Measurements from ENCODE around the gene FRMPD4. TPM values are rescaled to one million over a fixed set of nuclear protein-coding genes. Genes with fewer than 3 reads are reported as not detected.

The FRMPD4 gene
- total RNA-seq, 4 donors from 2014 or later, result not detected

- Histone ChIP-seq H3K9me3 (no peaks in the 10 kb centered on the region), H3K27ac (no peak overlapping the region), H3K36me3 (no peaks in the 10 kb centered on the region), H3K27me3 (no peaks in the 10 kb centered on the region), H3K4me3 (replicated peaks in 1 of 3) (no peak overlapping the region), H3K4me1 (no peaks in the 10 kb centered on the region)
- WGBS, 2 donors, result 44 to 60% methylated on average over 2 of the region's 2 CpGs
- TF ChIP-seq, protein P1, sequence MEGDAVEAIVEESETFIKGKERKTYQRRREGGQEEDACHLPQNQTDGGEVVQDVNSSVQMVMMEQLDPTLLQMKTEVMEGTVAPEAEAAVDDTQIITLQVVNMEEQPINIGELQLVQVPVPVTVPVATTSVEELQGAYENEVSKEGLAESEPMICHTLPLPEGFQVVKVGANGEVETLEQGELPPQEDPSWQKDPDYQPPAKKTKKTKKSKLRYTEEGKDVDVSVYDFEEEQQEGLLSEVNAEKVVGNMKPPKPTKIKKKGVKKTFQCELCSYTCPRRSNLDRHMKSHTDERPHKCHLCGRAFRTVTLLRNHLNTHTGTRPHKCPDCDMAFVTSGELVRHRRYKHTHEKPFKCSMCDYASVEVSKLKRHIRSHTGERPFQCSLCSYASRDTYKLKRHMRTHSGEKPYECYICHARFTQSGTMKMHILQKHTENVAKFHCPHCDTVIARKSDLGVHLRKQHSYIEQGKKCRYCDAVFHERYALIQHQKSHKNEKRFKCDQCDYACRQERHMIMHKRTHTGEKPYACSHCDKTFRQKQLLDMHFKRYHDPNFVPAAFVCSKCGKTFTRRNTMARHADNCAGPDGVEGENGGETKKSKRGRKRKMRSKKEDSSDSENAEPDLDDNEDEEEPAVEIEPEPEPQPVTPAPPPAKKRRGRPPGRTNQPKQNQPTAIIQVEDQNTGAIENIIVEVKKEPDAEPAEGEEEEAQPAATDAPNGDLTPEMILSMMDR (IDR thresholded peaks at IDR 0.05), result no peak
- no peak for TF ChIP-seq POLR2A (IDR thresholded peaks at IDR 0.05)
- intact Hi-C loops (cut with DNase I), result no loop called here
- no peak for DNase-seq
These were observed 350.5 kb downstream of the FRMPD4 start for GRCh38 chrX:12488771-12489170.

DNA sequence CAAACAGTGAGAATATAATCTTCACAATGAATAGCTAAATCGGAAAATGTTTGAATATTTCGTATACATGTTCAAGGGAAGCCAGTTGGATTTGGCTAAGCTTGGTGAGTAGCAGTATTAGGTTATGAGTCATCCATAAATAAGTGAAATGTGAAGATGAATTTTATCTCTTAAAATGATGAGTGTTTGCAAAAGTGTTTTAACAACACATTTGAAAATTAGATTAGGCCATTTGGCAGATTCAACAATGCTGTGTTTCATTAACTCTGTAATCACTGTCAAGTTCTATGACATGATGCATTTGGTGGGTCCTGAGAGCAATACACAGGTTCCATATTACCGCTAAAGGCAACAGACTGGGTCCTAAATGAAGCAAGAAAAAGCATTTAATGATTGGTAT lies 351.1 kb downstream of the FRMPD4 start:
- H3K27ac ChIP-seq, result no peak overlapping the region
- no peaks in the 10 kb centered on the region for H3K36me3 ChIP-seq
- TF ChIP-seq, protein P1 (IDR thresholded peaks at IDR 0.05), result no peak
- TF ChIP-seq POLR2A (IDR thresholded peaks at IDR 0.05), result no peak
- no peak for DNase-seq
- 79 to 88% methylated on average over 3 of the region's 3 CpGs for WGBS, 2 donors
- no peaks in the 10 kb centered on the region for H3K9me3 ChIP-seq
- H3K27me3 ChIP-seq, result no peaks in the 10 kb centered on the region
- no peaks in the 10 kb centered on the region for H3K4me1 ChIP-seq
- H3K4me3 ChIP-seq (replicated peaks in 1 of 3), result no peak overlapping the region
- intact Hi-C loops (cut with DNase I), result no loop called here

GRCh38 chrX:12494400-12495138 lies 356.3 kb downstream of the FRMPD4 start:
- no peak overlapping the region for H3K4me3 ChIP-seq (replicated peaks in 1 of 3)
- H3K27ac ChIP-seq, result no peak overlapping the region
- intact Hi-C loops (cut with DNase I), result no loop called here
- H3K27me3 ChIP-seq, result no peaks in the 10 kb centered on the region
- WGBS, 2 donors, result 83 to 94% methylated on average over 10 to 11 of the region's 11 CpGs
- TF ChIP-seq POLR2A (IDR thresholded peaks at IDR 0.05), result no peak
- TF ChIP-seq, protein P1 (IDR thresholded peaks at IDR 0.05), result no peak
- DNase-seq, result no peak
- no peaks in the 10 kb centered on the region for H3K4me1 ChIP-seq
- no peaks in the 10 kb centered on the region for H3K36me3 ChIP-seq
- no peaks in the 10 kb centered on the region for H3K9me3 ChIP-seq

GRCh38 chrX:12496343-12496742 lies 358.1 kb downstream of the FRMPD4 start:
- Histone ChIP-seq H3K27me3 (no peaks in the 10 kb centered on the region), H3K36me3 (no peaks in the 10 kb centered on the region), H3K4me1 (no peaks in the 10 kb centered on the region), H3K27ac (no peak overlapping the region), H3K4me3 (replicated peaks in 1 of 3) (no peak overlapping the region), H3K9me3 (no peaks in the 10 kb centered on the region)
- intact Hi-C loops (cut with DNase I), result no loop called here
- WGBS, 2 donors, result 66 to 78% methylated on average over 4 of the region's 4 CpGs
- TF ChIP-seq POLR2A (IDR thresholded peaks at IDR 0.05), result no peak
- TF ChIP-seq, protein P1 (IDR thresholded peaks at IDR 0.05), result no peak
- DNase-seq, result no peak

- Histone ChIP-seq H3K9me3 (no peaks in the 10 kb centered on the region), H3K27me3 (no peaks in the 10 kb centered on the region), H3K4me1 (no peaks in the 10 kb centered on the region), H3K36me3 (no peaks in the 10 kb centered on the region), H3K27ac (no peak overlapping the region), H3K4me3 (replicated peaks in 1 of 3) (no peak overlapping the region)
- 68 to 74% methylated on average over 7 to 8 of the region's 8 CpGs for WGBS, 2 donors
- no peak for TF ChIP-seq POLR2A (IDR thresholded peaks at IDR 0.05)
- TF ChIP-seq, protein P1 (IDR thresholded peaks at IDR 0.05), result no peak
- intact Hi-C loops (cut with DNase I), result no loop called here
- DNase-seq, result no peak
These were observed 359.7 kb downstream of the FRMPD4 start for GRCh38 chrX:12497832-12498591.
